ENCODE results near the gene BCAN.

GRCh38 chr1:156697481-156697880 lies 55.6 kb downstream of the BCAN start:
- TF ChIP-seq NFRKB (IDR thresholded peaks at IDR 0.05) (no peak), SP1 (IDR thresholded peaks at IDR 0.05) (no peak), FOXM1 (IDR thresholded peaks at IDR 0.05; ENCODE audit: borderline replicate concordance) (no peak), SUZ12 (IDR thresholded peaks at IDR 0.05) (no peak), CTBP1 (IDR thresholded peaks at IDR 0.05; ENCODE audit: borderline replicate concordance) (no peak), BHLHE40 (IDR thresholded peaks at IDR 0.05; ENCODE audit: borderline replicate concordance) (no peak), FOXA1 (IDR thresholded peaks at IDR 0.05) (no peak), FOXK2 (IDR thresholded peaks at IDR 0.05) (no peak), ARNT (IDR thresholded peaks at IDR 0.05) (no peak), L3MBTL2 (conservative IDR thresholded peaks at IDR 0.05) (no peak), TARDBP (IDR thresholded peaks at IDR 0.05) (no peak)
- TF ChIP-seq, protein P1, sequence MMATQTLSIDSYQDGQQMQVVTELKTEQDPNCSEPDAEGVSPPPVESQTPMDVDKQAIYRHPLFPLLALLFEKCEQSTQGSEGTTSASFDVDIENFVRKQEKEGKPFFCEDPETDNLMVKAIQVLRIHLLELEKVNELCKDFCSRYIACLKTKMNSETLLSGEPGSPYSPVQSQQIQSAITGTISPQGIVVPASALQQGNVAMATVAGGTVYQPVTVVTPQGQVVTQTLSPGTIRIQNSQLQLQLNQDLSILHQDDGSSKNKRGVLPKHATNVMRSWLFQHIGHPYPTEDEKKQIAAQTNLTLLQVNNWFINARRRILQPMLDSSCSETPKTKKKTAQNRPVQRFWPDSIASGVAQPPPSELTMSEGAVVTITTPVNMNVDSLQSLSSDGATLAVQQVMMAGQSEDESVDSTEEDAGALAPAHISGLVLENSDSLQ (IDR thresholded peaks at IDR 0.05) = no peak
